ENCODE measurements around the gene FBXO40.

- TF ChIP-seq EZH2 (IDR thresholded peaks at IDR 0.05; ENCODE audit: low read depth, unreplicated experiment) (no peak), CTCF (conservative IDR thresholded peaks at IDR 0.05; ENCODE audit: low read depth in 2 of 2) (no peak), POLR2AphosphoS5 (IDR thresholded peaks at IDR 0.05; ENCODE audit: low read depth) (no peak), EZH2phosphoT487 (IDR thresholded peaks at IDR 0.05; ENCODE audit: unreplicated experiment) (no peak), CREB1 (CRISPR knock-in tag; IDR thresholded peaks at IDR 0.05; ENCODE audit: low read depth) (no peak), REST (IDR thresholded peaks at IDR 0.05; ENCODE audit: unreplicated experiment) (no peak), ETS1 (IDR thresholded peaks at IDR 0.05) (no peak), STAT1 (IDR thresholded peaks at IDR 0.05; ENCODE audit: unreplicated experiment) (no peak), ZNF462 (CRISPR knock-in tag; IDR thresholded peaks at IDR 0.05) (no peak), JUNB (IDR thresholded peaks at IDR 0.05; ENCODE audit: unreplicated experiment) (no peak)
Observed at GRCh38 chr3:121604759-121605158, 11.6 kb downstream of the FBXO40 start.

All from GM23338 (cell line).